K562 (cell line): ENCODE measurements around the gene CTSH. TPM values are rescaled to one million over a fixed set of nuclear protein-coding genes. Genes with fewer than 3 reads are reported as not detected.

Source experiments
- ATAC-seq: fragments of 200-7000 bp; cut with Tn5 transposase; 3 replicates; pipeline ENCODE4 v1.9.1; 2020; ENCODE audit warnings: moderate library complexity
- BruUV-seq: library from RNA; stranded (reverse); fragments of 400-500 nt; replicated peaks from 2 replicates; lab custom pipeline; 2021; lab: Mats Ljungman, UMichigan
- CTCF ChIA-PET: fragments of 300-600 bp; formaldehyde crosslinking; extraction: SDS; loops from one replicate; lab custom pipeline; 2021; ENCODE audit warnings: low intra/inter-chr PET ratio; lab: Yijun Ruan, JAX
- POLR2A ChIA-PET: fragments of 300-600, 350-650 bp; sonication (Branson Sonifier 250); formaldehyde crosslinking; extraction: SDS; loops from one replicate; lab custom pipeline; 2021; ENCODE audit warnings: antibody characterized with exemption, inconsistent platforms; lab: Yijun Ruan, JAX
- DNase-seq, 4 experiments: peaks; one replicate each; pipeline versions ENCODE4 v3.0.0 to v3.0.0-alpha.2; 2011 to 2018; ENCODE audit warnings: low spot score in 3 of 4, mixed read lengths in 3 of 4; ENCODE audit errors: extremely low read depth in 1 of 4
- FAIRE-seq: peaks from 2 replicates; lab custom pipeline; 2011; peaks lifted over from hg19 to GRCh38; lab: Jason Lieb, UNC
- H2AFZ ChIP-seq: 2 replicates; pipeline ENCODE4 v1.6.0; 2011; ENCODE audit warnings: low read depth, low read length, control low read depth, inconsistent platforms
- H3K27ac ChIP-seq: fragments of 200-600 bp; 3 replicates; pipeline ENCODE4 v1.8.0; 2011; ENCODE audit warnings: low read depth, mild to moderate bottlenecking, control low read depth, inconsistent platforms, low read length, moderate library complexity, mixed read lengths; ENCODE audit errors: extremely low read depth
- H3K27me3 ChIP-seq, 2 experiments: fragments of 300-600 bp in 1 of 2; 2 replicates in 1 of 2; 3 replicates in 1 of 2; pipeline versions ENCODE4 v1.6.0 to v1.8.0; 2011; ENCODE audit warnings: inconsistent platforms in 2 of 2, low read length in 2 of 2, mild to moderate bottlenecking in 1 of 2, mixed read lengths in 1 of 2, moderate library complexity in 1 of 2; ENCODE audit not compliant: control insufficient read depth in 2 of 2, insufficient read depth in 2 of 2
- H3K36me3 ChIP-seq: fragments of 300-600 bp; 3 replicates; pipeline ENCODE4 v1.8.0; 2011; ENCODE audit warnings: mild to moderate bottlenecking, low read length, inconsistent platforms; ENCODE audit not compliant: control insufficient read depth, insufficient read depth
- H3K4me1 ChIP-seq, 2 experiments: fragments of 200-600 bp in 1 of 2; replicated peaks in 1 of 2; 2 replicates in 1 of 2; 3 replicates in 1 of 2; pipeline versions ENCODE4 v1.5.1 to v1.8.0; 2011; ENCODE audit warnings: inconsistent platforms in 2 of 2, low read length in 2 of 2, mild to moderate bottlenecking in 1 of 2, mixed read lengths in 1 of 2, moderate library complexity in 1 of 2; ENCODE audit not compliant: control insufficient read depth in 2 of 2, insufficient read depth in 2 of 2
- H3K4me2 ChIP-seq: 2 replicates; pipeline ENCODE4 v1.6.1; 2011; ENCODE audit warnings: low read length, control low read depth, inconsistent platforms, mixed read lengths; ENCODE audit not compliant: insufficient read depth
- H3K4me3 ChIP-seq: fragments of 200-600 bp; sonication (generic), shearing (Covaris generic); 2 replicates; pipeline ENCODE4 v1.5.1; 2016; ENCODE audit warnings: control low read depth, inconsistent platforms
- H3K79me2 ChIP-seq: fragments of 200-600 bp; 3 replicates; pipeline ENCODE4 v1.8.0; 2011; ENCODE audit warnings: low read length, inconsistent platforms; ENCODE audit not compliant: control insufficient read depth, insufficient read depth
- H3K9ac ChIP-seq, 2 experiments: 2 replicates each; pipeline versions ENCODE4 v1.6.0 to v1.6.1; 2011; ENCODE audit warnings: low read depth in 2 of 2, low read length in 2 of 2, control low read depth in 1 of 2, inconsistent platforms in 1 of 2, mild to moderate bottlenecking in 1 of 2, mixed read lengths in 1 of 2; ENCODE audit not compliant: insufficient read depth in 1 of 2
- H3K9me1 ChIP-seq: one replicate; pipeline ENCODE4 v1.6.0; 2011; ENCODE audit warnings: inconsistent platforms, mild to moderate bottlenecking, low read length, moderate library complexity; ENCODE audit not compliant: control insufficient read depth, insufficient read depth
- H3K9me3 ChIP-seq: replicated peaks from 2 replicates; pipeline ENCODE4 v1.5.1; 2011; ENCODE audit warnings: low read depth, low read length, inconsistent platforms; ENCODE audit not compliant: control insufficient read depth, insufficient read depth
- H4K20me1 ChIP-seq: replicated peaks from 2 replicates; pipeline ENCODE4 v1.6.1; 2011; ENCODE audit warnings: low read length, inconsistent platforms, mixed read lengths; ENCODE audit not compliant: control insufficient read depth, insufficient read depth
- CGGBP1 ChIP-seq: fragments of 250-450 bp; sonication (Bioruptor Pico); IDR thresholded peaks from 2 replicates; pipeline ENCODE4 v1.9.0; 2021; ENCODE audit warnings: mild to moderate bottlenecking
- CHD4 ChIP-seq: fragments of 200-600 bp; sonication (generic); IDR thresholded peaks from 3 replicates; pipeline ENCODE4 v1.6.1; 2012; ENCODE audit warnings: low read depth, mild to moderate bottlenecking, mixed read lengths, low read length, inconsistent platforms; ENCODE audit not compliant: insufficient read depth, insufficient replicate concordance, poor library complexity, severe bottlenecking
- FOXP4 ChIP-seq: sonication (generic); formaldehyde crosslinking; IDR thresholded peaks from 2 replicates; pipeline ENCODE4 v1.8.0; 2022; ENCODE audit warnings: mild to moderate bottlenecking, missing genetic modification reagents, borderline replicate concordance
- HDAC6 ChIP-seq: IDR thresholded peaks from 2 replicates; pipeline ENCODE4 v1.6.1; 2012; ENCODE audit warnings: low read depth, mild to moderate bottlenecking, control low read depth, inconsistent platforms, low read length, moderate library complexity
- HINFP ChIP-seq: fragments of 450-650 bp; conservative IDR thresholded peaks from 2 replicates; pipeline ENCODE4 v1.6.1; 2016; ENCODE audit warnings: missing genetic modification characterization, low read depth, mild to moderate bottlenecking, control low read depth, missing compliant biosample characterization
- KLF16 ChIP-seq: IDR thresholded peaks from 2 replicates; pipeline ENCODE4 v1.6.1; 2016; ENCODE audit warnings: antibody characterized with exemption
- L3MBTL2 ChIP-seq: fragments of 450-650 bp; IDR thresholded peaks from 2 replicates; pipeline ENCODE4 v1.6.1; 2016; ENCODE audit warnings: mild to moderate bottlenecking, moderate library complexity
- MEIS2 ChIP-seq: fragments of 450-650 bp; IDR thresholded peaks from 2 replicates; pipeline ENCODE4 v1.6.1; 2014; ENCODE audit warnings: mild to moderate bottlenecking; ENCODE audit not compliant: partially characterized antibody
- NFYB ChIP-seq: IDR thresholded peaks from 2 replicates; pipeline ENCODE4 v1.6.1; 2011; ENCODE audit warnings: mild to moderate bottlenecking, moderate library complexity; ENCODE audit not compliant: insufficient read length; ENCODE audit errors: extremely low read depth
- PKNOX1 ChIP-seq: fragments of 450-650 bp; IDR thresholded peaks from 2 replicates; pipeline ENCODE4 v1.6.1; 2016
- TEAD1 ChIP-seq, 2 experiments: fragments of 450-650 bp in 1 of 2; sonication (generic) in 1 of 2; formaldehyde crosslinking; IDR thresholded peaks; 2 replicates each; pipeline versions ENCODE4 v1.4.0 to v1.8.0; 2020 to 2022; ENCODE audit warnings: mild to moderate bottlenecking in 2 of 2, missing genetic modification reagents in 1 of 2
- YY1 ChIP-seq, 3 experiments: IDR thresholded peaks; 2 replicates each; pipeline ENCODE4 v1.6.1; 2011; ENCODE audit warnings: low read length in 2 of 3, mild to moderate bottlenecking in 2 of 3, moderate library complexity in 2 of 3, borderline replicate concordance in 1 of 3, control low read depth in 1 of 3, low read depth in 1 of 3; ENCODE audit not compliant: insufficient read depth in 3 of 3, insufficient replicate concordance in 2 of 3, control insufficient read depth in 1 of 3, insufficient read length in 1 of 3; ENCODE audit errors: extremely low read depth in 1 of 3
- ZKSCAN1 ChIP-seq: fragments of 150-350 bp; IDR thresholded peaks from 2 replicates; pipeline ENCODE4 v1.6.1; 2016; ENCODE audit warnings: low read depth, low read length
- WGBS: fragments of 100-300 bp; shearing (Covaris generic); methylation state at CpG from one replicate; pipeline ENCODE4 v1.1.6; 2016; ENCODE audit warnings: low coverage, mixed read lengths; ENCODE audit not compliant: insufficient coverage; ENCODE audit errors: missing lambda C conversion rate; 5-methylcytosine and 5-hydroxymethylcytosine counted together
- in situ Hi-C: fragments of 300-500 bp; cut with MboI; formaldehyde crosslinking; loops from 4 replicates; pipeline ENCODE4 v1.15.0; 2018; ENCODE audit warnings: inconsistent platforms, mixed read lengths
- intact Hi-C: fragments of 100-400 bp; cut with micrococcal nuclease; formaldehyde crosslinking; loops from 2 replicates; pipeline ENCODE4 v1.14.2; 2022
- polyA plus RNA-seq, 8 experiments: library from polyadenylated mRNA; depleted of rRNA in 4 of 8; stranded (reverse) in 5 of 8; unstranded in 3 of 8; fragments of >200 nt; fragmentation: Nextera tagmentation in 2 of 8; fragmentation: Illumina TruSeq in 1 of 8; extraction: Ambion mirVana in 2 of 8; extraction: Trizol in 1 of 8; gene quantifications; 2 replicates each; pipeline versions ENCODE4 v1.2.1 to v1.2.3, GENCODE V29; 2011 to 2014; ENCODE audit warnings: inconsistent platforms in 1 of 8, missing spikeins in 1 of 8
- total RNA-seq, 7 experiments: library from RNA; depleted of rRNA in 6 of 7; stranded (reverse); fragments of >200 nt in 6 of 7; fragmentation: Illumina TruSeq in 2 of 7; extraction: Trizol in 2 of 7; gene quantifications; 2 replicates each; pipeline versions ENCODE4 v1.2.1 to v1.2.3, GENCODE V29; 2011 to 2021; ENCODE audit warnings: low replicate concordance in 1 of 7

The CTSH gene
- total and polyA plus RNA-seq, 9 of the 15 experiments (the other 6 are each of a cell fraction or from before 2014, with no cell fraction given), result 15.0 to 462 (median 173) TPM

- ChIA-PET CTCF (no interaction called here), POLR2A (no interaction called here)
- TF ChIP-seq FOXP4 (no peak), KLF16 (no peak), HDAC6 (no peak), ZKSCAN1 (no peak), CHD4 (no peak), TEAD1 (CRISPR knock-in tag; IDR thresholded peaks at IDR 0.05) (no peak), PKNOX1 (peak; percentile 76), HINFP (tag) (no peak), CGGBP1 (CRISPR knock-in tag) (no peak), YY1 (IDR thresholded peaks at IDR 0.05; ENCODE audit: borderline replicate concordance in 1 of 3, control insufficient read depth in 1 of 3, extremely low read depth in 1 of 3, insufficient read depth in 3 of 3, insufficient read length in 1 of 3, insufficient replicate concordance in 2 of 3, low read depth in 1 of 3, low read length in 2 of 3) (no peak), L3MBTL2 (no peak), NFYB (no peak), MEIS2 (peak; percentile 36)
- H3K9me3 ChIP-seq, result no peaks in the 10 kb centered on the region
- H2AFZ ChIP-seq, result no peak overlapping the region
- no peaks in the 10 kb centered on the region for H3K36me3 ChIP-seq
- H3K4me3 ChIP-seq, result no peak overlapping the region
- no peak overlapping the region for H3K27ac ChIP-seq
- 77% methylated on average over 10 of the region's 10 CpGs for WGBS
- no peak for ATAC-seq
- 0 out of 5 replicates have a peak, but pooled peaks cover 0 to 2% of the 10 kb centered on the region in 2 experiments for H3K27me3 ChIP-seq
- intact Hi-C loops, result no loop called here
- H3K4me2 ChIP-seq, result no peak overlapping the region
- no peak for FAIRE-seq
- H4K20me1 ChIP-seq, result no peaks in the 10 kb centered on the region
- peaks cover 0 to 4% of the 10 kb centered on the region in 2 experiments; a peak in 2 of 5 replicates for H3K4me1 ChIP-seq
- no TSS peak for BruUV-seq
- no peak for DNase-seq
- no peaks in the 10 kb centered on the region for H3K79me2 ChIP-seq
- H3K9me1 ChIP-seq, result no peaks in the 10 kb centered on the region
- in situ Hi-C loops, result no loop called here
- no peak overlapping the region for H3K9ac ChIP-seq
These were observed 14.5 kb upstream of the CTSH start for GRCh38 chr15:78959360-78959759.
